GM18519 (cell line): Measurements from ENCODE around the gene CRYGB.
"Not testable (repeated sequence)": the region's sequence is repeated elsewhere in the genome, so short reads cannot be mapped to it uniquely, and the experiment has no call there.

ENCODE experiments used
- ATAC-seq: cut with Tn5 transposase; IDR thresholded peaks from one replicate; pipeline ENCODE4 v1.9.1; 2021; ENCODE audit warnings: mild to moderate bottlenecking, moderate library complexity; ENCODE audit not compliant: unreplicated experiment, low FRiP score

The CRYGB gene

GRCh38 chr2:208122248-208122647 lies 23.7 kb downstream of the CRYGB start:
- no peak for ATAC-seq

GRCh38 chr2:208118918-208119317 lies 27.0 kb downstream of the CRYGB start:
- no peak for ATAC-seq

- ATAC-seq, result not testable (repeated sequence)
Measured at GRCh38 chr2:208117390-208117789, 28.6 kb downstream of the CRYGB start.

GRCh38 chr2:208112969-208113368 lies 33.0 kb downstream of the CRYGB start:
- ATAC-seq, result no peak

GRCh38 chr2:208112273-208112745 lies 33.6 kb downstream of the CRYGB start:
- ATAC-seq, result not testable (repeated sequence)

GRCh38 chr2:208103616-208104015 lies 42.3 kb downstream of the CRYGB start:
- ATAC-seq, result no peak

GRCh38 chr2:208101716-208102631 lies 44.0 kb downstream of the CRYGB start:
- no peak for ATAC-seq

GRCh38 chr2:208099682-208100470 lies 46.1 kb downstream of the CRYGB start:
- no peak for ATAC-seq

- ATAC-seq, result not testable (repeated sequence)
Measured at GRCh38 chr2:208098701-208099100, 47.3 kb downstream of the CRYGB start.

- no peak for ATAC-seq
Measured at GRCh38 chr2:208098267-208098666, 47.7 kb downstream of the CRYGB start.

- no peak for ATAC-seq
Measured at GRCh38 chr2:208097801-208098200, 48.2 kb downstream of the CRYGB start.

- no peak for ATAC-seq
Measured at GRCh38 chr2:208097313-208097712, 48.6 kb downstream of the CRYGB start.

GRCh38 chr2:208096080-208096479 lies 49.9 kb downstream of the CRYGB start:
- ATAC-seq, result no peak

GRCh38 chr2:208093128-208093527 lies 52.8 kb downstream of the CRYGB start:
- ATAC-seq, result no peak
